PC-9 (cell line): ENCODE measurements around the gene SMC4. TPM values are rescaled to one million over a fixed set of nuclear protein-coding genes. Genes with fewer than 3 reads are reported as not detected.

Experiments used
- BruUV-seq: library from RNA; stranded (reverse); fragments of 400-500 nt; replicated peaks from 2 replicates; lab custom pipeline; 2021; lab: Mats Ljungman, UMichigan
- CTCF ChIA-PET: fragments of 300-600 bp; sonication (Branson Sonifier 250); formaldehyde crosslinking; loops from one replicate; lab custom pipeline; 2022; ENCODE audit warnings: antibody characterized with exemption; lab: Charles Lee
- POLR2A ChIA-PET: fragments of 300-600 bp; sonication (Branson Sonifier 250); formaldehyde crosslinking; loops from one replicate; lab custom pipeline; 2022; ENCODE audit warnings: antibody characterized with exemption; ENCODE audit not compliant: unreplicated experiment; lab: Charles Lee
- DNase-seq, 2 experiments: peaks; one replicate each; pipeline versions ENCODE4 v3.0.0 to v3.0.0-alpha.2; 2015 to 2022; ENCODE audit warnings: mixed read lengths in 1 of 2
- H2AFZ ChIP-seq: fragments of 200-600 bp; sonication (generic); 2 replicates; pipeline ENCODE4 v1.8.1; 2017; ENCODE audit warnings: antibody characterized with exemption
- H3F3A ChIP-seq: fragments of 200-600 bp; sonication (generic); 2 replicates; pipeline ENCODE4 v1.8.1; 2017; ENCODE audit warnings: antibody characterized with exemption, mild to moderate bottlenecking, low read depth; ENCODE audit not compliant: insufficient read depth
- H3K27ac ChIP-seq: fragments of 200-600 bp; sonication (generic); 2 replicates; pipeline ENCODE4 v1.6.1; 2016; ENCODE audit warnings: mixed run types
- H3K27me3 ChIP-seq: fragments of 200-600 bp; sonication (generic); 2 replicates; pipeline ENCODE4 v1.6.1; 2016; ENCODE audit warnings: low read depth, mixed run types; ENCODE audit not compliant: insufficient read depth
- H3K36me3 ChIP-seq: fragments of 200-600 bp; sonication (generic); 2 replicates; pipeline ENCODE4 v1.6.1; 2016; ENCODE audit warnings: low read depth, mixed run types
- H3K4me1 ChIP-seq: fragments of 200-600 bp; sonication (generic); replicated peaks from 2 replicates; pipeline ENCODE4 v1.6.1; 2016; ENCODE audit warnings: mixed run types; ENCODE audit not compliant: insufficient read depth
- H3K4me2 ChIP-seq: fragments of 200-600 bp; sonication (generic); 2 replicates; pipeline ENCODE4 v1.6.1; 2017; ENCODE audit warnings: mixed run types
- H3K4me3 ChIP-seq: fragments of 200-600 bp; sonication (generic); 2 replicates; pipeline ENCODE4 v1.6.1; 2016; ENCODE audit warnings: mixed run types
- H3K79me2 ChIP-seq: fragments of 200-600 bp; sonication (generic); 2 replicates; pipeline ENCODE4 v1.6.1; 2017; ENCODE audit warnings: low read depth, mixed run types
- H3K9me2 ChIP-seq: fragments of 200-600 bp; sonication (generic); 2 replicates; pipeline ENCODE4 v1.8.1; 2017; ENCODE audit warnings: mild to moderate bottlenecking; ENCODE audit not compliant: insufficient read depth
- H3K9me3 ChIP-seq: fragments of 200-600 bp; sonication (generic); 2 replicates; pipeline ENCODE4 v1.8.1; 2016; ENCODE audit warnings: low read depth; ENCODE audit not compliant: insufficient read depth
- H4K20me1 ChIP-seq: fragments of 200-600 bp; sonication (generic); 2 replicates; pipeline ENCODE4 v1.8.1; 2017; ENCODE audit not compliant: insufficient read depth
- CTCF ChIP-seq: fragments of 200-600 bp; sonication (generic); conservative IDR thresholded peaks from 2 replicates; pipeline ENCODE4 v1.6.1; 2017; ENCODE audit warnings: mixed run types, antibody characterized with exemption, mild to moderate bottlenecking, moderate library complexity
- EZH2 ChIP-seq: fragments of 200-600 bp; sonication (generic); IDR thresholded peaks from 2 replicates; pipeline ENCODE4 v1.8.0; 2017; ENCODE audit warnings: antibody characterized with exemption, low read depth
- intact Hi-C: fragments of 100-400 bp; cut with micrococcal nuclease; formaldehyde crosslinking; loops from one replicate; pipeline ENCODE4 v1.10.0; 2022; ENCODE audit not compliant: unreplicated experiment
- total RNA-seq: library from RNA; stranded (reverse); gene quantifications from 2 replicates; pipeline ENCODE4 v1.2.3, GENCODE V29; 2021

The SMC4 gene
- total RNA-seq, 1 experiment from 2014 or later, result 181 TPM

DNA sequence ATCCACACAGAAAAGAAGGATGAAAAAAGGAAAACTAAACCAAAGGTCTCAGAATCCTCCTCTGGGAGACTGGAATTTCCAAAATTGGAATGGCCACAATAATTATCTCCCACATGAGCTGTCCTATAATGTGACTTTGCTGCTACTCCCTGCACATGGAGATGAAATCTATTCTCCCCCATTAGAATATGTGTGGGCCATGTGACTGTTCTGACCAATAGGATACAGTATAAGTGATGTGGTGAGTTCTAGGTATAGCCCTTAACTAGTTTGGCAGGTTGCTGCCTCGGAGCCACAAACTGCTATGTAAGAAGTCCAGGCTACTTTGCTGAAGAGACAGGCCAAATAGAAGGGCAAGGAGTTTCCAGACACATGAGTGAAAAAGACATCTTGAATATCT lies 45.0 kb downstream of the SMC4 start:
- Histone ChIP-seq H3K4me3 (no peak overlapping the region), H3K27ac (no peak overlapping the region), H3K9me2 (no peaks in the 10 kb centered on the region), H4K20me1 (no peaks in the 10 kb centered on the region), H3K27me3 (no peaks in the 10 kb centered on the region), H3K9me3 (no peaks in the 10 kb centered on the region), H3F3A (peaks cover 4% of the 10 kb centered on the region; the same call in 1 of the 2 replicates), H3K36me3 (no peaks in the 10 kb centered on the region), H3K4me2 (no peak overlapping the region), H2AFZ (no peak overlapping the region), H3K79me2 (peaks cover 33% of the 10 kb centered on the region), H3K4me1 (peaks cover 21% of the 10 kb centered on the region)
- ChIA-PET POLR2A (interaction anchor here (0.6 kb wide), 1 partner anchor 234 kb away, joined by 4 read pairs; no protein-coding TSS in a partner anchor), CTCF (no interaction called here)
- TF ChIP-seq EZH2 (no peak), CTCF (no peak)
- DNase-seq, result peak in 1 of 2 experiments; percentile 36
- intact Hi-C loops, result no loop called here
- no TSS peak for BruUV-seq

DNA sequence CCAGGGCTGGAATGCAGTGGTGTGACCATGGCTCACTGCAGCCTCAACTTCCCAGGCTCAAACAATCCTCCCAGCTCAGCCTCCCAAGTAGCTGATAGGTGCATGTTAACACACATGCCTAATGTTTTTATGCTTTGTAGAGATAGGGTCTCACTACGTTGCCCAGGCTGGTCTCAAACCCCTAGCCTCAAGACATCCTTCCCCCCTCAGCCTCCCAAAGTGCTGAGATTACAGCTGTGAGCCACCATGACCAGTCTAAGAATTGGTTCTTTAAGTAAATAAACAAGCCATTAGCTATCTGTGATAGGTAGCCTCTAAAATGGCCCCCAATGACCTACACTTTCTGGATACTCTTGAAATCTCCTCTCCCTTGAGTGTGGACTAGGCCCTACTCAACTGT lies 46.4 kb downstream of the SMC4 start:
- Histone ChIP-seq H3K79me2 (peaks cover 33% of the 10 kb centered on the region), H3K4me1 (peaks cover 21% of the 10 kb centered on the region), H3K9me2 (no peaks in the 10 kb centered on the region), H3K36me3 (no peaks in the 10 kb centered on the region), H3F3A (peaks cover 12% of the 10 kb centered on the region; the same call in 1 of the 2 replicates), H3K27ac (no peak overlapping the region), H2AFZ (no peak overlapping the region), H3K9me3 (no peaks in the 10 kb centered on the region), H3K27me3 (no peaks in the 10 kb centered on the region), H3K4me3 (no peak overlapping the region), H3K4me2 (no peak overlapping the region), H4K20me1 (no peaks in the 10 kb centered on the region)
- CTCF ChIA-PET, result no interaction called here
- intact Hi-C loops, result loop anchor here (5.0 kb wide), 4 partner anchors 116 to 966 kb away; partner anchors contain the start of gene ARL14
- TF ChIP-seq EZH2 (no peak), CTCF (no peak)
- BruUV-seq, result no TSS peak
- no peak for DNase-seq
- POLR2A ChIA-PET, result no interaction called here

DNA sequence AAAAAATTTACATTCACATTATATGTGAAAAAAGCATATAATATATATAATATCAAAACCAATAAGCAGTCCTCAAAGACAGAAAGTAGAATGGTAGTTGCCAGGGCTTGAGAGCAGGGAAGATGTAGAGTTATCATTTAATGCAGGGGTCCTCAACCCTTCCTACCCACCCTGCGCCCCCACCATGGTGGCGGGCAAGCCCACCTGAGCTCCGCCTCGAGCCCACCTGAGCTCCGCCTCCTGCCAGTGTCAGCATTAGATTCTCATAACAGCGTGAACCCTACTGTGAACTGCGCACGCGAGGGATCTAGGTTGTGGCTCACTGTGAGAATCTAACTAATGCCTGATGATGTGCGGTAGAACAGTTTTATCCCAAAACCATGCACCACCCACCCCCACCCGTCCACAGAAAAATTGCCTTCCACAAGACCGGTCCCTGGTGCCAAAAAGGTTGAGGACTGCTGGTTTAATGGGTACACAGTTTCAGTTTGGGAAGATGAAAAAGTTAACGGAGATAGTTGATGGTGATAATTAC lies 47.1 kb downstream of the SMC4 start:
- Histone ChIP-seq H3K9me3 (no peaks in the 10 kb centered on the region), H3K79me2 (peaks cover 33% of the 10 kb centered on the region), H3K27ac (no peak overlapping the region), H3F3A (peaks cover 12% of the 10 kb centered on the region; the same call in 1 of the 2 replicates), H3K4me1 (peaks cover 21% of the 10 kb centered on the region), H3K4me3 (no peak overlapping the region), H2AFZ (no peak overlapping the region), H3K36me3 (no peaks in the 10 kb centered on the region), H4K20me1 (no peaks in the 10 kb centered on the region), H3K4me2 (no peak overlapping the region), H3K9me2 (no peaks in the 10 kb centered on the region), H3K27me3 (no peaks in the 10 kb centered on the region)
- TF ChIP-seq EZH2, result no peak
- no peak for TF ChIP-seq CTCF
- BruUV-seq, result no TSS peak
- POLR2A ChIA-PET, result no interaction called here
- DNase-seq, result no peak
- CTCF ChIA-PET, result no interaction called here
- intact Hi-C loops, result loop anchor here (5.0 kb wide), 4 partner anchors 116 to 966 kb away; partner anchors contain the start of gene ARL14
